ENCODE results near the gene TSR2. TPM values are rescaled to one million over a fixed set of nuclear protein-coding genes. Genes with fewer than 3 reads are reported as not detected.

The TSR2 gene, protein sequence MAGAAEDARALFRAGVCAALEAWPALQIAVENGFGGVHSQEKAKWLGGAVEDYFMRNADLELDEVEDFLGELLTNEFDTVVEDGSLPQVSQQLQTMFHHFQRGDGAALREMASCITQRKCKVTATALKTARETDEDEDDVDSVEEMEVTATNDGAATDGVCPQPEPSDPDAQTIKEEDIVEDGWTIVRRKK
- total RNA-seq: 10 to 100 TPM; 10.1 to 24.2 (median 18.0) TPM

DNA sequence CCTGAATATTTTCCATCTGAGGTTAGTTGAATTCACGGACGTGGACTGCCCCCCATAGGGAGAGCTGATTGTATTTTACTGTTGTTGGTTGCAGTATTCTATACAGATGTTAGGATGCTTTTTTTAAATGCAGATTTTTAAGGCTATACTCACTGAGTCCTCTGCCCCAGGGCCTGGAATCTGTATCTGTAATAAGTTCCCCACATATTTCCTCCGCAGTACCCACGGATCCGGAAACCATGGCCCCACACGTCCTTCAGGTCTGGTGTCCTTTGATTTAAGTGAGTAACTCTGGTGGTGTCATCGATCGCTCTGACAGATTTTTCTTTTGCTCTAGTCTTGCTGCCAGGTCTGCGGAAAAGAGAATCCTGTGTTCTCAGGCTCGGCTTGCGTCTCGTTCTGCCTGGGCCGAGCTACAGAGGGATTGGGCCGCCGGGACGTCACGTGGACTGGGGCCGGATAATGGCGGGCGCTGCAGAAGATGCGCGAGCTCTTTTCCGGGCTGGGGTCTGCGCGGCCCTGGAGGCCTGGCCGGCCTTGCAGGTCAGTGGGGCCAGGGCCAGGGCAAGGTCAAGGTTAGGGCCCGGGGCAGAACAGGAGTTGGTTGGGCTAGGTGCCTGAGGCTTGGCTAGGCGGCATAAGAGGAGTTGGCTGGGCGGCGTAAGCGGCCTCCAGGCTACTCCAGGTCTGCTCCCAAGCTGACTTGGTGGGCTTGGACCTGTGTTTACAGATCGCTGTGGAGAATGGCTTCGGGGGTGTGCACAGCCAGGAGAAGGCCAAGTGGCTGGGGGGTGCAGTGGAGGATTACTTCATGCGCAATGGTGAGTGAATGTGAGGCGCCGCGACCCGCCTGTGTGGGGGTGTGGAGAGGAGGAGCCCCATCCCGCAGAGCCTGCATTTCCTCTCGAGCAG lies at the start of gene TSR2:
TSR2 (plus strand) TSS at position 445 of the 912 bp plus-strand sequence; CDS start at position 463, 18 bp downstream.
- in situ Hi-C loops (cut with MboI; ENCODE audit: low sequenced_read_pairs in 4 of 4): loop anchor here in 1 of 4 donors (10.0 kb wide), 1 partner anchor 95 kb away; the partner anchor contains the start of gene GNL3L
- Histone ChIP-seq H3K4me1 (peaks cover 6 to 14% of the 10 kb centered on the region in 2 donors), H3K4me3 (peak within 1 kb of the TSS; percentile 74 to 95 (median 90)), H3K27ac (peak within 1 kb of the TSS; percentile 61 to 77 (median 63)), H3K9me3 (no peaks in the 10 kb centered on the region), H3K36me3 (no peaks in the 10 kb centered on the region), H3K27me3 (no peaks in the 10 kb centered on the region)
- intact Hi-C loops (cut with DNase I; ENCODE audit: low total_unique reads): loop anchor here (1.0 to 5.0 kb wide), 4 partner anchors 91 to 1277 kb away; partner anchors contain the start of genes FAM120C, GNL3L, PHF8 and RRAGB
- ATAC-seq: peak; percentile 96 to 97
- TF ChIP-seq POLR2A (IDR thresholded peaks at IDR 0.05): peak in 1 of 2 donors; percentile 49
- TF ChIP-seq, protein P1, sequence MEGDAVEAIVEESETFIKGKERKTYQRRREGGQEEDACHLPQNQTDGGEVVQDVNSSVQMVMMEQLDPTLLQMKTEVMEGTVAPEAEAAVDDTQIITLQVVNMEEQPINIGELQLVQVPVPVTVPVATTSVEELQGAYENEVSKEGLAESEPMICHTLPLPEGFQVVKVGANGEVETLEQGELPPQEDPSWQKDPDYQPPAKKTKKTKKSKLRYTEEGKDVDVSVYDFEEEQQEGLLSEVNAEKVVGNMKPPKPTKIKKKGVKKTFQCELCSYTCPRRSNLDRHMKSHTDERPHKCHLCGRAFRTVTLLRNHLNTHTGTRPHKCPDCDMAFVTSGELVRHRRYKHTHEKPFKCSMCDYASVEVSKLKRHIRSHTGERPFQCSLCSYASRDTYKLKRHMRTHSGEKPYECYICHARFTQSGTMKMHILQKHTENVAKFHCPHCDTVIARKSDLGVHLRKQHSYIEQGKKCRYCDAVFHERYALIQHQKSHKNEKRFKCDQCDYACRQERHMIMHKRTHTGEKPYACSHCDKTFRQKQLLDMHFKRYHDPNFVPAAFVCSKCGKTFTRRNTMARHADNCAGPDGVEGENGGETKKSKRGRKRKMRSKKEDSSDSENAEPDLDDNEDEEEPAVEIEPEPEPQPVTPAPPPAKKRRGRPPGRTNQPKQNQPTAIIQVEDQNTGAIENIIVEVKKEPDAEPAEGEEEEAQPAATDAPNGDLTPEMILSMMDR (IDR thresholded peaks at IDR 0.05 in 4 of 5, conservative IDR thresholded peaks at IDR 0.05 in 1 of 5): no peak
- DNase-seq: peak; percentile 63 to 76

DNA sequence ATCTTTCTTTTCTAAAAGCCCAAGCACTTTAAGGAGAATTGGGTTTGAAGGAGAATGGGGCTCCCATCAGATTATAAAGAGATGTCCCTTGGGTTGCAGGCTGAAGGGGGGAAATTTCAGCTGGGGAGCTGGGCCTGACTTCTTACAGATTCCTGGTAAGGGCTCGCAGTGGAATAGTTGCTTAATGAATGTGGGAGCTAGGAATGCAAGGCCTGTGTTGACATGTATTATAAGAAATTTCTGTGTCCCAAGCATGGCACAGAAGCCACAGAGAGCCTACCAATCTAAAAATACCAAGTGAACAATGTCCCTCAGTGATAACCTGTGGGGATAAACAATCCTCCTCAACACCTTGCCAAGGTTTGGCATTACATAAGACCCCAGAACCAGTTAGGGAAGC lies 43.1 kb upstream of the TSR2 start:
- in situ Hi-C loops (cut with MboI; ENCODE audit: low sequenced_read_pairs in 4 of 4) (no loop called here), intact Hi-C loops (cut with DNase I; ENCODE audit: low total_unique reads) (no loop called here)
- TF ChIP-seq, protein P1 (IDR thresholded peaks at IDR 0.05 in 4 of 5, conservative IDR thresholded peaks at IDR 0.05 in 1 of 5): no peak
- no peak for TF ChIP-seq POLR2A (IDR thresholded peaks at IDR 0.05)
- Histone ChIP-seq H3K27ac (no peak overlapping the region), H3K4me1 (no peaks in the 10 kb centered on the region), H3K9me3 (no peaks in the 10 kb centered on the region), H3K36me3 (no peaks in the 10 kb centered on the region), H3K27me3 (no peaks in the 10 kb centered on the region), H3K4me3 (no peak overlapping the region)
- no peak for DNase-seq
- no peak for ATAC-seq

DNA sequence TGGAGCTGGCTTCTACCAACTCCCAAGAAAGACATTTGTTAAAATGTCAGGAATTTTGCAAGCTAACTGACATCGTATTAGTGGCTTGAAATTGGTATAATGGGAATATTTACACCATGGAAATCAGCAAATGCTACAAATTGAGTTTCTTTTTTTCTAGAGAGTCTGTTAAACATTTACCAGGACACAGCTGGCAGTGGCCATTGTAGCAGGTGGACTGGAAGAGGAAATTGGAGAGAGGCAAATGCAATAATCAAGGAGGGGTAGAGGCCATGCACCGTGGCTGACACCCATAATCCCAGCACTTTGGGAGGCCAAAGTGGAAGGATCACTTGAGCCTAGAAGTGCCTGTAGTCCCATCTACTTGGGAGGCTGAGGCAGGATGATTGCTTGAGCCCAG lies 32.9 kb upstream of the TSR2 start:
- in situ Hi-C loops (cut with MboI; ENCODE audit: low sequenced_read_pairs in 4 of 4) (no loop called here), intact Hi-C loops (cut with DNase I; ENCODE audit: low total_unique reads) (no loop called here)
- H3K9me3 ChIP-seq: no peaks in the 10 kb centered on the region
- TF ChIP-seq, protein P1 (IDR thresholded peaks at IDR 0.05 in 4 of 5, conservative IDR thresholded peaks at IDR 0.05 in 1 of 5): no peak
- no peak for TF ChIP-seq POLR2A (IDR thresholded peaks at IDR 0.05)
- H3K27me3 ChIP-seq: no peaks in the 10 kb centered on the region
- no peaks in the 10 kb centered on the region for H3K36me3 ChIP-seq
- H3K27ac ChIP-seq: no peak overlapping the region
- DNase-seq: no peak
- ATAC-seq: no peak
- no peak overlapping the region for H3K4me3 ChIP-seq
- H3K4me1 ChIP-seq: no peaks in the 10 kb centered on the region

DNA sequence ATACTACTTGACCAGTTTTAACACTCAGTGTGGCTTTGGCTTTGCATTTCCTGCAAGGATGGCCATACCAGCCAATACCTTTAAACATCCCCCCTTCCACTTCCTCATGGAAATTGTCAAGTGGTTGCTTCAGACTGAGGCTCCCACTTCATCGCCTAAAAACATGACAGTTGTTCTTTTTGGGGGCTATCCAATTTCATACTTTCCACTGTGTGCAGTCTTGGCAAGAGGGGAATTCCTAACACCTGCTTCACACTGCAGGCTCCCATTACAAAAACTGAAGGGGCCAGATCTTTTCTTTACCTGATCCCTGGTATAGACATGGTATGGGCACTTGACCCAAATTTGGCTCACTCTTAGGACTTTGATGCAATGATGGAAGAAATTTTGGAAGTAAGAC lies 28.5 kb upstream of the TSR2 start:
- Histone ChIP-seq H3K9me3 (no peaks in the 10 kb centered on the region), H3K27ac (no peak overlapping the region), H3K27me3 (peaks cover 0 to 8% (median 0%) of the 10 kb centered on the region in 3 donors), H3K4me3 (no peak overlapping the region), H3K4me1 (no peaks in the 10 kb centered on the region), H3K36me3 (no peaks in the 10 kb centered on the region)
- in situ Hi-C loops (cut with MboI; ENCODE audit: low sequenced_read_pairs in 4 of 4): no loop called here
- TF ChIP-seq POLR2A (IDR thresholded peaks at IDR 0.05): no peak
- TF ChIP-seq, protein P1 (IDR thresholded peaks at IDR 0.05 in 4 of 5, conservative IDR thresholded peaks at IDR 0.05 in 1 of 5): no peak
- DNase-seq (no peak), ATAC-seq (no peak)
- intact Hi-C loops (cut with DNase I; ENCODE audit: low total_unique reads): no loop called here
